CD4-positive, alpha-beta T cell treated with Interleukin-10 for 1 hour (primary cell): Measurements from ENCODE around the gene DOCK8.

Experiments used
- DNase-seq: peaks from one replicate; pipeline ENCODE4 v3.0.0-alpha.2; 2020

DOCK8 gene

GRCh38 chr9:316382-316965 lies 101.8 kb downstream of the DOCK8 start:
- no peak for DNase-seq

GRCh38 chr9:318646-319045 lies 104.0 kb downstream of the DOCK8 start:
- DNase-seq, result no peak

GRCh38 chr9:324971-325370 lies 110.3 kb downstream of the DOCK8 start:
- DNase-seq, result no peak

DNA sequence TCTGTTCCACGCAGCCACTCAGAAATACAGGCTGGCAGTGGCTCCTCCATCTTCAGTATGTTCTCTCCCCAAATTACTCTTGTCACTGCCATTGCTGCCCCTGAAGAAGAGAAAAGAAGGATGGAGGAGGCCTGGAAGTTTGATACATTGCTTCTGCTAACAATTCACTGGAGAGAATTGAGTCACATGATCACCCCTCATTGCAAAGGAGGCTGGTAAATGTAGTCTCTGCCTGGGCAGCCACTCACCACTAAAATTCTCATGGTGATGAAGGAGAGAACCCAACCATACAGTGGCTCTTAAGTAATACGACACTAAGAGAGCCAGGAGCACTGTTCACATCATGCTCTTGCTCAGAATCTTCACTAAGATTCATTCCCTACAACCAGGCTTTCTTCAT lies 112.0 kb downstream of the DOCK8 start:
- DNase-seq, result no peak

GRCh38 chr9:328453-328852 lies 113.8 kb downstream of the DOCK8 start:
- no peak for DNase-seq

- no peak for DNase-seq
Observed at GRCh38 chr9:331197-331596, 116.5 kb downstream of the DOCK8 start.

GRCh38 chr9:335373-335772 lies 120.7 kb downstream of the DOCK8 start:
- no peak for DNase-seq

DNA sequence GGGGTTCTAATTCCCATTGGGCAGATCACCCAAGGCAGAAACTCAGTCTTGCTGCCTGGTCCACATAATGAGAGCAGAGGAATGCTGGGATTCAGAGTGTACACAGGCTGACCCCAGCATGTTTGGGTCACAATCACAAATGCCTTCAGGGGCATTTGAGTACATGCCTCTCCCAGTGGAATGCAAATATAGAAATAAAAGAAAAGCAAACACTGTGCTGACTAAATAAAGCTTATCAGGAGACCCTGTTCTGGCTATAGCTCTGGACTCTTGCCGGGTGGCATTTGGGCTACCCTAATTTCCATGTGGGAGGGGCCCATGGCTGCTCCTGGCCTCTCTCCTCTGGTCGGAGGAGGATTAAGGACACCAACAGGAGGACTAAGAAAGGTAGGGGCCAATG lies 121.4 kb downstream of the DOCK8 start:
- DNase-seq, result no peak

DNA sequence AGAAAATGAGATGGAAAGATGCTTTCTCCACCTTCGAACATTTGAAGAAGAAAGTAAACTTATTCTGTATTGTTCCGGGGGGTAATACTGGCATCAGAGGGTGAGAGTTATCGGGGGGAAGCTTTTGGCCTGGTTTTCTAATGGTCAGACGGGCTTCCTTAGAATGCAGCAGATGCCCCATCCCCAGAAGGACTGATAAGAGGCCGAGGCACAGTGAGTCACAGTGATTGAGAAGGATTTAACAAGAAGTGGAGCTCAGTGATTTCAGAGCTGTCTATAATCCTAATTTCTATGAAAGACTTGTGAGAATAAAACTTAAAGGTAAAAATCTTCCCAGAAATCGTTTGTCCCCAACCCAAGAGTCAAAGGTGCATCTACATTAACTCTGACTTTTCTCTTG lies 123.9 kb downstream of the DOCK8 start:
- no peak for DNase-seq

DNA sequence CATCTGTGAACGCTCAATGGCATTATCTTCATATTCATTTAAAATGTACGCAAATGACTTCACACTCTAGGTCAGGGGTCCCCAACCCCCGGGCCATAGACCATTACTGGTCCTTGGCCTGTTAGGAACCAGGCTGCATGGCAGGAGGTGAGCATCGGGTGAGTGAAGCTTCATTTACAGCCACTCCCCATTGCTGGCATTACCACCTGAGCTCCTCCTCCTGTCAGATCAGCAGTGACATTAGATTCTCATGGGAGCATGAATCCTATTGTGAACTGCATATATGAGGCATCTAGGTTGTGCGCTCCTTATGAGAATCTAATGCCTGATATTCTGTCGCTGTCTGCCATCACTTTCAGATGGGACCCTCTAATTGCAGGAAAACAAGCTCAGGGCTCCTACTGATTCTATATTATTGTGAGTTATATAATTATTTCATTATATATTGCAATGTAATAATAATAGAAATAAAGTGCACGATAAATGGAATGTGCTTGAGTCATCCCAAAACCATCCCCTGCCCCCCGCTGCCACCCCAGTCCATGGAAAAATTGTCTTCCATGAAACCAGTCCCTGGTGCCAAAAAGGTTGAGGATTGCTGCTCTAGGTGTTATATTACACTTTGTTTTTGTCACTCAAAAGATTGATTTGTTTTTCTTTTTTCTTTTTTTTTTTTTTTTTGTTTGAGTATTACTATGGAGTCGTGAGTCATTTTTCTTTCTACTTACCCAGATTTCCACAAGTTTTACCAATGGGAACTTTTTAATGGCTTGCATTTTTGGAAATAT lies 127.2 kb downstream of the DOCK8 start:
- DNase-seq, result no peak

DNA sequence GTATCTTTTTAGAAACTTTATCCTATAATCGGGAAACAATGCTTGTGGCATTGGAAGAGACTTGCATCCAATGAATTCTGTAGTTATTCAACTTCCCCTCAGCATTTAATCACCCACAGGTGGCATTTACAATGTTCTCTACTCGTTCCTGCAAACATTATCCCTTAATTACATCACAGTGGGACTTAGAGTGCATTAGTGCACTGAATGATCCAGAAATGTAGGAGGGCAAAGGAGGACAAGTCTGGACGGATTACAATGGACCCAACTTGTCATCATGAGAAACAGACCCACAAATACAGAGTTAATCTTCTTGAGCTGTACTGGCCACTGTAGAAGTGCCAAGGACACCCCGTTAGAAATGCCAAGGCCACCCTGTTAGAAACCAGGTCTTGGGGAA lies 129.1 kb downstream of the DOCK8 start:
- DNase-seq, result no peak

DNA sequence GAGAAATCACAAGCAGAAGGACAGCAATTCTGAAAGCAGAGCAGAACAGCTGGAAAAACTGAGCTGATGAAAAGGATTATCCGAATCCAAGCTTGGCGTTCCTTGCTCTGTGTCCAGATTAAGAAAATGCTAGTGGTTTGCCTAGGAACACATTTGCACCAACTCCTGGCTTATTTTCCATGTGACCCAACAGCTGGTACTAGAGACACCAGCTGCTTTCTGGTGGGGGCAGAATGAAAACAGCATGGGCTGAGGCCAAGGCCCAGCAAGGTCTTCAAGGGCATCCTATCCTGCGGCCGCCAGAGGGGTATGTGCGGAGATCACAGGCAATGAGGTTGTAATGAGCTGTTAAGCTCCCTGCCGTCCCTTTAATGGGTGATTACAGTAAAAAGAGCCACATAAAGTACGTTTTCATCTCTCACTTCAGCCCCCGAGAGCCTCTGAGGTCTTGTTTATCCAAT lies 131.5 kb downstream of the DOCK8 start:
- DNase-seq, result no peak

GRCh38 chr9:347667-348292 lies 133.1 kb downstream of the DOCK8 start:
- no peak for DNase-seq

- no peak for DNase-seq
Observed at GRCh38 chr9:350384-350783, 135.7 kb downstream of the DOCK8 start.

DNA sequence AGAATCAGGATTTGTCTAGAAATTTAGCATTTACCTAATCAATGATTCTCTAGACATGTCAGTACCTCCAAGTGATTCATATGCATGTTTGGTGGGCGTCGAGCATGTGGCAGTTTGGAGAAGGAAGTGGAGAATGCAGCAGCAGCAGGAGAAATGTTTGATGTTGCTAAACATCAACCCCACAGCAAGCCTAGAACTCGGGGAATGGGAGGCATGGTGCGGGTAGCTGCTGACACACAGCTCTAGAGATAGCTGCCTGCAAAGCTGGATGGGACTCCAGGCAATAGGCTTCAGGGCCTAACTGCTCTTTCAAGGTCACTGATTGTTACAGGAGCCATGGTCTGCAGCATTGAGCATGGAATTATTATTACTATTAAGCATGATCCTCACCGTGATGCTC lies 137.3 kb downstream of the DOCK8 start:
- DNase-seq, result no peak

GRCh38 chr9:353077-353476 lies 138.4 kb downstream of the DOCK8 start:
- no peak for DNase-seq

DNA sequence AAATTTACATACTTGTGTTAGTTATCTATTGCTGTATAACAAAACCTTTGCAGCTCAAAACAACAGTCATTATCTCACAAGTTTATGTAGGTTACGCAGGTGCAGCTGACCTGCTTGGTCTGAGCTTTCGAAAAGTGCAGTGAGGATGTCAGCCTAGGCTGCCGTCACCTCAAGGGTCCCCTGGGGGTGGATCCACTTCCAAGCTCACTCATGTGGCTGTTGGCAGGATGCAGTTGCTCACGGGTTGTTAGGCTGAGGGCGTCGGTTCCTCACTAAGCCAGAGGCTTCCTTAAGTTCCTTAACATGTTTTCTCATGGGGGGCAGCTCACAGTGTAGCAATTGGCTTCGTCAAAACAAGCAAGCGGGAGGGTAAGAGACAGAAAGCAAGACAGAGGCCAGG lies 139.8 kb downstream of the DOCK8 start:
- DNase-seq, result no peak

DNA sequence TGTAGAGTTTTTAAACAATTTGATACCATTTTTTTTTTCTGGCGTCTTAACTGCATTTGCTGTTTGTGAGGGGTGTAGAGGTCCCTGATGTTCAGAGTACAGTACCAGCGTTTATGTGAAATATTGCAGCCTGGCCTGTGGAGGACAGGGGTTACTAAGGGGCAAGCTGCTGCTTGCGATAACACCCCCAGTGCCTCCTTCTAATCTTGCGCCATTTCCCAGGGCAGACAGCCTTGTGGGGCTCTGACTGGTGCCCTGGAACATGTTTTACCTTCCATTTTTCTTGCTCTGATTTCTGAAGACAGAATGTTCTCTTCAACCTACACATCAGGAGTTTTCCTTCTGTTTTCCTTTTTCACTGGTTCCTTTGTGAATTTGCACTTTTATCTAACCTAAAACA lies 142.9 kb downstream of the DOCK8 start:
- DNase-seq, result no peak

GRCh38 chr9:362561-363273 lies 148.1 kb downstream of the DOCK8 start:
- no peak for DNase-seq

GRCh38 chr9:363274-363612 lies 148.6 kb downstream of the DOCK8 start:
- no peak for DNase-seq

DNA sequence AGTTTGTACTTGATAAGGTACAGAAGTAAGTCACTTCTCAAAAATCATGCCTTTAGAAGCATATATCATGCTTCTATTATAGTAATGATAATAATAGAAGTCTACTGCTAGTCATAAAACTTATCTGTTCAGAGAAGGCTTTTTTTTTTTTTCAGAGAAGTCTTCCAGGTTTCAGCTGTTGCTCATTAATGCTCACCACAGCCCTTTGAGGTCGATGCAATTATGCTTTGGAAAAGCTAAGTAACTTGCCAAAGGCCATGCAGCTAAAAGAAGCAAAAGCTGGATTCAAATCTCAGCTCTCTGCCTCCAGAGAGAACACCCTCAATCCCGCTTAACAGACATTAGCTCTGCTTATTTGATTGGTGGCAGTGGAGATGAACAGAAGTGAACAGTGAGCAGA lies 150.8 kb downstream of the DOCK8 start:
- DNase-seq, result no peak

- no peak for DNase-seq
Observed at GRCh38 chr9:366620-367019, 152.0 kb downstream of the DOCK8 start.

DNA sequence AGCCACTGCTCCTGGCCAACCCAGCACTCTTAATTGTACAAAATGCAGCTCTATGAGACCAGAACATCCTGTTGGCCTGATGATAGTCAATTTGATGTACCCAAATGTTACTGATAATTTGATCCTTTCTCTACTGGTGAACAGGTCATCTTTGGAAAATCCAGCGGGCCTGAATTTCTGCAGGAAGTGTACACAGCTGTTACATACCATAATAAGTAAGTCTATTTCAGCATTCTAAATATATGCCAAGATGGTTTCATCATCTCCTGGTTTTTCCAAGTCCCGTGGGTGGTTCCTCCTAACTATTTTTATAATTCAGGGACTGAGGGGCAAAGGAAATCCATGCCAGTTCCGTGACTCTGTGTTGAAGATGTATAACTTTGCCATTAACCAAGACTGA lies 155.4 kb downstream of the DOCK8 start:
- no peak for DNase-seq

DNA sequence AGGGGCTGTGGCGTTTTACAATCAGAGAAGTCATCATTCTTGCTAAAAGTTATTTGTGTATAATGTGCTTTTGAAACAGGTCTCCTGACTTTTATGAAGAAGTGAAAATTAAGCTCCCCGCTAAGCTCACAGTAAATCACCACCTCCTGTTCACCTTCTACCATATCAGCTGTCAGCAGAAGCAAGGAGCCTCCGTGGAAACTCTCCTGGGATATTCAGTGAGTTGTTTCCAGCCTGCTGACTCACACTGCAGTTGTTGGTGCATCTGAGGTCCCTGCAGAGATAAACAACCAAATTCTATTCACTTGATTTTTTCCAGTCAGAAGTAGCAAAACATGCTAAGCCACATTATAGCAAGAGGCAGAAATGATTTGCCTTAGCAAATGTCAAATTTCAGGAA lies 156.7 kb downstream of the DOCK8 start:
- no peak for DNase-seq
